Psoas muscle (tissue), 8 donors: ENCODE data around the gene EPO. TPM values are rescaled to one million over a fixed set of nuclear protein-coding genes. Genes with fewer than 3 reads are reported as not detected.

Experiments
- ATAC-seq, 4 donors: fragments of 200-7000 bp; cut with Tn5 transposase; one replicate each; pipeline ENCODE4 v1.9.1; 2020; ENCODE audit warnings: moderate library complexity in 3 of 4, mild to moderate bottlenecking in 2 of 4
- DNase-seq, 2 donors: peaks; one replicate each; pipeline ENCODE4 v3.0.0-alpha.2; 2020
- H3K27ac ChIP-seq: fragments of 200-600 bp; one replicate; pipeline ENCODE4 v1.8.0; 2022
- H3K27me3 ChIP-seq, 3 donors: fragments of 200-600 bp in 1 of 3; one replicate each; pipeline versions ENCODE4 v1.6.1 to v1.8.0; 2013 to 2022; ENCODE audit warnings: low read length in 2 of 3, mild to moderate bottlenecking in 2 of 3, moderate library complexity in 1 of 3; ENCODE audit not compliant: insufficient read depth in 3 of 3
- H3K36me3 ChIP-seq, 2 donors: fragments of 200-600 bp in 1 of 2; one replicate each; pipeline versions ENCODE4 v1.6.1 to v1.8.0; 2013 to 2022; ENCODE audit warnings: low read depth in 1 of 2, mild to moderate bottlenecking in 1 of 2, moderate library complexity in 1 of 2; ENCODE audit not compliant: insufficient read depth in 1 of 2
- H3K4me1 ChIP-seq: fragments of 200-600 bp; one replicate; pipeline ENCODE4 v1.8.0; 2022
- H3K4me3 ChIP-seq: fragments of 200-600 bp; one replicate; pipeline ENCODE4 v1.8.0; 2022; ENCODE audit warnings: mild to moderate bottlenecking
- H3K9me3 ChIP-seq: fragments of 200-600 bp; one replicate; pipeline ENCODE4 v1.8.0; 2022
- WGBS, 3 donors: extraction: QIAGEN DNeasy Blood & Tissue Kit; methylation state at CpG; one replicate each; pipeline versions ENCODE4 v1.1.6 to v1.1.7; 2013; 5-methylcytosine and 5-hydroxymethylcytosine counted together
- intact Hi-C, 2 donors: fragments of 100-400 bp; cut with DNase I; formaldehyde crosslinking; loops; one replicate each; pipeline versions ENCODE4 v1.11.0 to v1.14.2; 2022
- polyA plus RNA-seq, 3 donors: library from polyadenylated mRNA; stranded (reverse); fragments of 200-250 nt; gene quantifications; one replicate each; pipeline ENCODE4 v1.2.3, GENCODE V29; 2013
- total RNA-seq, 4 donors: library from RNA; stranded (reverse); fragmentation: NEBNext Ultra II Directional in 2 of 4; extraction: Animal tissue kit (Norgen Biotek cat#: 25700) in 2 of 4; gene quantifications; one replicate each; pipeline versions ENCODE4 v1.2.1 to v1.2.4, GENCODE V29; 2021 to 2023
- TF ChIP-seq, protein P1 (sequence below): fragments of 200-600 bp; IDR thresholded peaks from one replicate; pipeline ENCODE4 v1.8.0; 2022; ENCODE audit warnings: antibody characterized with exemption
- donor health status: healthy with polysubstance abuse.
- donor health status: DM: no; HTN: no; CAD: no; lungs with moderate emphysema.
- donor health status: Bipolar disorder and iron deficiency.
- donor health status: healthy.
- donor health status: DM: yes; HTN: yes; CAD: no.
- donor health status: DM: no; HTN: no; CAD: no.
- donor health status: DM: no; HTN: no; CAD: no.
- donor health status: DM: yes; HTN: yes; CAD: no.

Gene EPO
- total and polyA plus RNA-seq, 7 donors: not detected

DNA sequence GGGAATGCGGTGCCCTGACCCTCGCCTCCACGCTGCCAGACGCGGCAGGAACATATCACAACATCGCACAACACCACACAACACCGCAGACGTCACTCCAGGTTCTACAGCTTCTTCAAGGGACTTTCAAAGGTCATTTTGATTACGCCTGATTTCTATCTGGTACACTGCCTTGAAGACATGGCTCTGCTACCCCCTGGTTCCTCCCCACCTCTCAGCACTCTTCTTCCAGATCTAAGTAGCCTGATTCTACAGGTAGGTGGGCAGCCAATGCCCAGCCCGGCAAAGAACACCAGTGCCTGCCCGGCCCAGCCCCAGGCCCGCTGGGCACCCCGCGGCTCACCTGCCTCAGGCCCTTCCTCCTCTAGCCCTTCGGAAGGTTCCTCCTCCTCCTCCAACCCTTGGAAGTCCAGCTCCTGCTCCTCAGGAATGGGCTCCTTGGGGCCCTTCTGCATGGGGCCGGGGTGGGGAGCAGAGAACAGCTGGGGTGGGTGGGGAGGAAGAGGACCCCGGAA, 34.6 kb upstream of the EPO start:
- H3K4me3 ChIP-seq: no peak overlapping the region
- peaks cover 20% of the 10 kb centered on the region for H3K4me1 ChIP-seq
- H3K9me3 ChIP-seq: no peaks in the 10 kb centered on the region
- TF ChIP-seq, protein P1, sequence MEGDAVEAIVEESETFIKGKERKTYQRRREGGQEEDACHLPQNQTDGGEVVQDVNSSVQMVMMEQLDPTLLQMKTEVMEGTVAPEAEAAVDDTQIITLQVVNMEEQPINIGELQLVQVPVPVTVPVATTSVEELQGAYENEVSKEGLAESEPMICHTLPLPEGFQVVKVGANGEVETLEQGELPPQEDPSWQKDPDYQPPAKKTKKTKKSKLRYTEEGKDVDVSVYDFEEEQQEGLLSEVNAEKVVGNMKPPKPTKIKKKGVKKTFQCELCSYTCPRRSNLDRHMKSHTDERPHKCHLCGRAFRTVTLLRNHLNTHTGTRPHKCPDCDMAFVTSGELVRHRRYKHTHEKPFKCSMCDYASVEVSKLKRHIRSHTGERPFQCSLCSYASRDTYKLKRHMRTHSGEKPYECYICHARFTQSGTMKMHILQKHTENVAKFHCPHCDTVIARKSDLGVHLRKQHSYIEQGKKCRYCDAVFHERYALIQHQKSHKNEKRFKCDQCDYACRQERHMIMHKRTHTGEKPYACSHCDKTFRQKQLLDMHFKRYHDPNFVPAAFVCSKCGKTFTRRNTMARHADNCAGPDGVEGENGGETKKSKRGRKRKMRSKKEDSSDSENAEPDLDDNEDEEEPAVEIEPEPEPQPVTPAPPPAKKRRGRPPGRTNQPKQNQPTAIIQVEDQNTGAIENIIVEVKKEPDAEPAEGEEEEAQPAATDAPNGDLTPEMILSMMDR: no peak
- peaks cover 3 to 86% of the 10 kb centered on the region in 2 donors for H3K36me3 ChIP-seq
- H3K27ac ChIP-seq: no peak overlapping the region
- intact Hi-C loops: loop anchor here in 1 of 2 donors (5.0 kb wide), 1 partner anchor 108 kb away; no protein-coding TSS in a partner anchor
- H3K27me3 ChIP-seq: no peaks in the 10 kb centered on the region
- DNase-seq (no peak), ATAC-seq (no peak)
- WGBS, 3 donors: 91 to 95% (median 92%) methylated on average over 16 to 17 of the region's 17 CpGs

DNA sequence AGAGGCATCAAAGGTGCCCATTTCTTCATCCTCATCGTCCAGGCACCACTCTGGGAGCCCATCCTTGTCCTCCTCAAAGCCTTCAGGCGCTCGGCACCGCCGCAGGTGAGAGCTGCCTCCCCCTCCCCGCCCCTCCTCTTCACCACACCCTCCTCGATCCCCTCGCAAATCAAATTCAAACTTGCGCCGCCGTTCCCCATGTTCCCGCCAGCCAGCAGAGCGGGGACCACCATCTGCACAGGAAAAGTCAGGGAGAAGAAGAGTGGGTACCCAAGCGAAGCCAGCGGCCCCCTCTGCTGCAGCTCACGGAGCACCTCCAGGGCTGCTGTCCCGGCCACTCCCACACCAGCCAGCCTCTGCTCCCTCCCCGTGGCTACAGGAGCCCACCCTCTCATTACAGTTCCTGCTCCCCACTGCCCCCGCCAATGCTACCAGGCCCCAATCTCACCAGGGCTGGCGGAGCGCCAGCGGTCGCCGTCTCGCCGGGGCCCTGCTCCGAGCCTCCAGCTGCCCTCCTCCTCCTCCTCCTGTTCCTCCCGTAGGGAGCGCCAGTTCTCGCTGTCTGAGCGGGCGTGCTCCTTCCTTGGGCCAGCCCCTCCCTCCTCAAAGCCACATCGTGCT, 34.0 kb upstream of the EPO start:
- 80 to 86% (median 82%) methylated on average over 32 to 33 of the region's 33 CpGs for WGBS, 3 donors
- TF ChIP-seq, protein P1: no peak
- no peak for ATAC-seq
- Histone ChIP-seq H3K27ac (no peak overlapping the region), H3K9me3 (no peaks in the 10 kb centered on the region), H3K27me3 (no peaks in the 10 kb centered on the region), H3K4me3 (no peak overlapping the region), H3K4me1 (peaks cover 26% of the 10 kb centered on the region), H3K36me3 (peaks cover 3 to 81% of the 10 kb centered on the region in 2 donors)
- peak in 1 of 2 donors; percentile 48 for DNase-seq
- intact Hi-C loops: loop anchor here in 1 of 2 donors (5.0 kb wide), 1 partner anchor 109 kb away; no protein-coding TSS in a partner anchor

DNA sequence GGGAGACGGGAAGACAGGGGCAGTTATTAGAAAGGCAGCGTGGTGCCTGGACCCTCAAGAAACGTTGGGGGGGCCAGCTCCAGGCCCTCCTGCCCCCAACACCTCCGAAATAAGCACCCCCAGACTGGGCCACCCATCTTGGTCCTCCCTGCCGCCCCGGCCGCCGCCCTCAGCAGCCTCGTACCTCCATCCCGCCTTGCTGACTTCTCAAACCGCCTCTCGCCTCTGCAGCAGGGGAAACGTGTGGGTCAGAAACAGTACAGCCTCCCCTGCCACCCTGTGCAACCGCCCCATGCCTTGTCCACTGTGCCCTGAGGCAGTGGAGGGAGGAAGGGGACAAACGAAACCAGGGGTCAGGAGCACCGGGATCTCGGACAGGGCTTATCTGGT, 33.5 kb upstream of the EPO start:
- DNase-seq (no peak), ATAC-seq (no peak)
- Histone ChIP-seq H3K4me3 (no peak overlapping the region), H3K4me1 (peaks cover 32% of the 10 kb centered on the region), H3K27me3 (no peaks in the 10 kb centered on the region), H3K27ac (no peak overlapping the region), H3K9me3 (no peaks in the 10 kb centered on the region), H3K36me3 (peaks cover 0 to 76% of the 10 kb centered on the region in 2 donors)
- intact Hi-C loops: loop anchor here in 1 of 2 donors (5.0 kb wide), 1 partner anchor 110 kb away; no protein-coding TSS in a partner anchor
- TF ChIP-seq, protein P1: no peak
- WGBS, 3 donors: 90 to 94% (median 91%) methylated on average over 17 of the region's 17 CpGs

DNA sequence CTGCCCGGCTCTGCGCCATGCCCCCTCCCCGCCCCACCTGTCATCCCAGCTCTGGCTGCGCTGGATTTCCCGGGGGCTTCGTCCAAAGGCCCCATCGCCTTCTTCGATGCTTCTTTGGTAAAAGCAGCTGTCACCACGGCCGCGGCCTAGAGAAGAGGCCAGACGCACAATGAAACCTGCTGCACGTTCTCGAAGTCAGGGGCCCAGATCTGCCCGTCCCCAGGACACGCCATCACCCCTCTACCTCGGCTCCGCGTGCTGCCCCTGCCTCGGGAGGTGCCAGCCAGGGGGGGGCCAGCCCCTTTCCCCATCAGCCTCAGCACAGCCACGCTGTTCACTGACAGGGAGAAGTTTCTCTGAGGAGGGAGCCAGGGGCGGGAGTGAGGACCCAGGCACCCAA, 33.0 kb upstream of the EPO start:
- DNase-seq: peak in 1 of 2 donors; percentile 48
- no peak for ATAC-seq
- Histone ChIP-seq H3K9me3 (no peaks in the 10 kb centered on the region), H3K27me3 (no peaks in the 10 kb centered on the region), H3K4me3 (no peak overlapping the region), H3K36me3 (peaks cover 0 to 71% of the 10 kb centered on the region in 2 donors), H3K4me1 (peaks cover 36% of the 10 kb centered on the region), H3K27ac (no peak overlapping the region)
- 79 to 84% (median 82%) methylated on average over 19 to 22 of the region's 22 CpGs for WGBS, 3 donors
- intact Hi-C loops: loop anchor here in 1 of 2 donors (5.0 kb wide), 1 partner anchor 110 kb away; no protein-coding TSS in a partner anchor
- TF ChIP-seq, protein P1: no peak
